Heart left ventricle (tissue), 16 donors: Measurements from ENCODE around the gene SYT9. TPM values are rescaled to one million over a fixed set of nuclear protein-coding genes. Genes with fewer than 3 reads are reported as not detected.

ENCODE experiments used
- ATAC-seq, 4 donors: fragments of 200-7000 bp; cut with Tn5 transposase; one replicate each; pipeline ENCODE4 v1.9.1; 2020 to 2022; ENCODE audit warnings: moderate library complexity in 4 of 4, mild to moderate bottlenecking in 3 of 4, moderate number of reproducible peaks in 1 of 4
- DNase-seq, 5 donors: peaks; one replicate each; pipeline ENCODE4 v3.0.0-alpha.2; 2020
- H3K27ac ChIP-seq, 12 donors: fragments of 200-600 bp; sonication (generic) in 4 of 12; one replicate each; pipeline versions ENCODE4 v1.5.0 to v1.8.0; 2016 to 2022; ENCODE audit warnings: mild to moderate bottlenecking in 2 of 12
- H3K27me3 ChIP-seq, 9 donors: fragments of 200-600 bp; sonication (generic) in 2 of 9; one replicate each; pipeline versions ENCODE4 v1.5.1 to v1.8.0; 2016 to 2022; ENCODE audit warnings: mild to moderate bottlenecking in 3 of 9
- H3K36me3 ChIP-seq, 9 donors: fragments of 200-600 bp; sonication (generic) in 2 of 9; one replicate each; pipeline versions ENCODE4 v1.5.0 to v1.8.0; 2018 to 2022; ENCODE audit warnings: mild to moderate bottlenecking in 2 of 9
- H3K4me1 ChIP-seq, 12 donors: fragments of 200-600 bp; sonication (generic) in 4 of 12; one replicate each; pipeline versions ENCODE4 v1.5.0 to v1.8.0; 2016 to 2022; ENCODE audit warnings: mild to moderate bottlenecking in 3 of 12
- H3K4me3 ChIP-seq, 12 donors: fragments of 200-600 bp; sonication (generic) in 4 of 12; one replicate each; pipeline versions ENCODE4 v1.5.0 to v1.8.0; 2017 to 2022; ENCODE audit warnings: mild to moderate bottlenecking in 9 of 12, moderate library complexity in 4 of 12
- H3K9me3 ChIP-seq, 12 donors: fragments of 200-600 bp; sonication (generic) in 4 of 12; one replicate each; pipeline versions ENCODE4 v1.5.0 to v1.8.0; 2016 to 2022; ENCODE audit warnings: mild to moderate bottlenecking in 1 of 12
- CTCF ChIP-seq, 12 donors: fragments of 200-600 bp; sonication (generic) in 4 of 12; IDR thresholded peaks; one replicate each; pipeline versions ENCODE4 v1.5.0 to v1.8.0; 2018 to 2022; ENCODE audit warnings: antibody characterized with exemption in 12 of 12, mild to moderate bottlenecking in 5 of 12
- POLR2A ChIP-seq, 2 donors: fragments of 450-650 bp; IDR thresholded peaks; one replicate each; pipeline ENCODE4 v1.6.1; 2017; ENCODE audit warnings: antibody characterized with exemption in 2 of 2, mild to moderate bottlenecking in 2 of 2, moderate library complexity in 2 of 2
- WGBS, 4 donors: extraction: QIAGEN DNeasy Blood & Tissue Kit in 2 of 4; methylation state at CpG; one replicate each; pipeline versions ENCODE4 v1.1.5 to v1.1.7; 2013 to 2018; 5-methylcytosine and 5-hydroxymethylcytosine counted together
- intact Hi-C, 10 donors: fragments of 100-400 bp; cut with DNase I; formaldehyde crosslinking; loops; one replicate each; pipeline versions ENCODE4 v1.11.1 to v1.14.2; 2022
- polyA plus RNA-seq, 2 donors: library from polyadenylated mRNA; stranded (reverse); fragments of 200-250 nt; gene quantifications; one replicate each; pipeline ENCODE4 v1.2.3, GENCODE V29; 2013
- total RNA-seq, 9 donors: library from RNA; depleted of rRNA in 2 of 9; stranded (reverse); fragments of >200 nt in 2 of 9; fragmentation: NEBNext Ultra II Directional in 3 of 9; extraction: Animal tissue kit (Norgen Biotek cat#: 25700) in 3 of 9; gene quantifications; one replicate each; pipeline versions ENCODE4 v1.1.0 to v1.2.4, GENCODE V29; 2016 to 2023
- donor health status: ischemic (EF 13 %, LVEDD 7.1; RV severe dilation, severe dysfunction).
- donor health status: healthy with polysubstance abuse.
- donor health status: DM: no; HTN: yes; CAD: no.
- donor health status: DM: no; HTN: no; CAD: no.
- donor health status: ischemic (EF 25% LVEDD 6.9; RV normal size, moderate dysfunction).
- donor health status: ischemic (EF 25% LVEDD 5.7; RV mildly dilated, moderate dysfunction).
- donor health status: healthy.
- donor health status: DM: yes; HTN: yes; CAD: no.
- donor health status: ischemic (EF 35%, LVEDD 5.7; RV mildly dilated, moderate dysfunction).
- donor health status: nonischemic (EF 11% LVEDD 7.7; RV severe dilation, severe dysfunction).
- donor health status: DM: yes; HTN: yes; CAD: no.
- donor health status: PGD.
- donor health status: ischemic (EF 29% LVEDD 5.4; RV normal size, mild dysfunction).
- donor health status: nonischemic (EF 23%, LVEDD 6.1; RV moderate dilation, normal function).

The SYT9 gene
- total and polyA plus RNA-seq, 11 donors: 0.04 to 1.4 (median 0.27) TPM; not detected in 2

GRCh38 chr11:7367803-7368202 is 116.1 kb downstream of the SYT9 start:
- no peaks in the 10 kb centered on the region for H3K27me3 ChIP-seq
- no peaks in the 10 kb centered on the region for H3K36me3 ChIP-seq
- DNase-seq: no peak
- no peak for ATAC-seq
- no peak overlapping the region for H3K4me3 ChIP-seq
- no peaks in the 10 kb centered on the region for H3K4me1 ChIP-seq
- H3K27ac ChIP-seq: no peak overlapping the region
- intact Hi-C loops: no loop called here
- TF ChIP-seq CTCF (IDR thresholded peaks at IDR 0.05) (no peak), POLR2A (IDR thresholded peaks at IDR 0.05) (no peak)
- H3K9me3 ChIP-seq: peaks cover 0 to 14% (median 0%) of the 10 kb centered on the region in 12 donors

GRCh38 chr11:7376386-7376785 is 124.7 kb downstream of the SYT9 start:
- H3K9me3 ChIP-seq: peaks cover 0 to 16% (median 2%) of the 10 kb centered on the region in 12 donors
- H3K36me3 ChIP-seq: no peaks in the 10 kb centered on the region
- intact Hi-C loops: no loop called here
- H3K27ac ChIP-seq: no peak overlapping the region
- no peak for TF ChIP-seq CTCF (IDR thresholded peaks at IDR 0.05)
- TF ChIP-seq POLR2A (IDR thresholded peaks at IDR 0.05): no peak
- no peak for ATAC-seq
- no peak overlapping the region for H3K4me3 ChIP-seq
- WGBS, 4 donors: 92 to 95% (median 93%) methylated on average over 1 of the region's 1 CpG
- no peaks in the 10 kb centered on the region for H3K27me3 ChIP-seq
- no peak for DNase-seq
- no peaks in the 10 kb centered on the region for H3K4me1 ChIP-seq

GRCh38 chr11:7381937-7382336 is 130.2 kb downstream of the SYT9 start:
- no peak for ATAC-seq
- intact Hi-C loops: no loop called here
- Histone ChIP-seq H3K4me1 (peaks cover 0 to 12% (median 0%) of the 10 kb centered on the region in 12 donors), H3K36me3 (no peaks in the 10 kb centered on the region), H3K4me3 (no peak overlapping the region), H3K27me3 (no peaks in the 10 kb centered on the region), H3K9me3 (no peaks in the 10 kb centered on the region), H3K27ac (no peak overlapping the region)
- DNase-seq: no peak
- TF ChIP-seq CTCF (IDR thresholded peaks at IDR 0.05) (no peak), POLR2A (IDR thresholded peaks at IDR 0.05) (no peak)
- WGBS, 4 donors: 59 to 73% (median 65%) methylated on average over 2 of the region's 2 CpGs

DNA sequence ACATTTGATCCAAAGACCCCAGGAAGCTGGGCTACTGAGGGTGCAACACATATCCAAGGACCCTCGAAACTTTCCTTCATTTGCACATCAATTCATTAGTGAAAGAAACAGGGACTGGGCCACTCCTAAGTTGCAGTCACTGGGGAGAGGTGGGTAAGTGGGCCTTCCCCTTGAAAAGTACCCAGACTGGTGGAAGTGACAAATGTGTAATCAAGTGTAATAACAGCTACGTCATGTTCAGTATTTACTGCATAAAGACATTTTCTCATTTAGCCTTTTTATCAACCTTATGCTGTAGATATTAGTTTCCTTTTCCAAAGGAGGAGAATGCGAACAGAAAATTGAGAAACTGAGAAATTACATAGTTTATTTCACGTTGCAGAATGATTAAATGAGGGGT is 131.7 kb downstream of the SYT9 start:
- no peak overlapping the region for H3K27ac ChIP-seq
- H3K4me1 ChIP-seq: peaks cover 0 to 12% (median 0%) of the 10 kb centered on the region in 12 donors
- no peaks in the 10 kb centered on the region for H3K36me3 ChIP-seq
- ATAC-seq (no peak), DNase-seq (no peak)
- H3K4me3 ChIP-seq: no peak overlapping the region
- WGBS, 4 donors: 64 to 82% (median 74%) methylated on average over 4 of the region's 4 CpGs
- H3K27me3 ChIP-seq: no peaks in the 10 kb centered on the region
- H3K9me3 ChIP-seq: no peaks in the 10 kb centered on the region
- TF ChIP-seq CTCF (IDR thresholded peaks at IDR 0.05): no peak
- no peak for TF ChIP-seq POLR2A (IDR thresholded peaks at IDR 0.05)
- intact Hi-C loops: no loop called here
